Motor neuron (in vitro differentiated cells): ENCODE results near the gene HSD17B2. TPM values are rescaled to one million over a fixed set of nuclear protein-coding genes. Genes with fewer than 3 reads are reported as not detected.
"Not testable (repeated sequence)": the region's sequence is repeated elsewhere in the genome, so short reads cannot be mapped to it uniquely, and the experiment has no call there.

Experiments
- ATAC-seq, 8 experiments: fragments of 200-7000 bp; cut with Tn5 transposase; replicated peaks in 6 of 8; 2 replicates each; pipeline ENCODE4 v1.8.0; 2021; ENCODE audit warnings: mild to moderate bottlenecking in 8 of 8, moderate library complexity in 8 of 8
- H3K27ac ChIP-seq, 2 donors: fragments of 250-450 bp; sonication (Bioruptor Pico); 2 replicates each; pipeline ENCODE4 v1.9.0; 2021; ENCODE audit warnings: antibody characterized with exemption in 2 of 2, mild to moderate bottlenecking in 2 of 2, moderate library complexity in 1 of 2
- H3K4me1 ChIP-seq, 2 donors: fragments of 250-450 bp; sonication (Bioruptor Pico); replicated peaks in 1 of 2; 2 replicates each; pipeline ENCODE4 v1.6.1; 2021; ENCODE audit warnings: antibody characterized with exemption in 2 of 2, mild to moderate bottlenecking in 2 of 2, moderate library complexity in 1 of 2
- H3K4me3 ChIP-seq, 5 donors: fragments of 250-450 bp; sonication (Bioruptor Pico); 2 replicates each; pipeline ENCODE4 v1.9.0; 2021; ENCODE audit warnings: antibody characterized with exemption in 5 of 5, mild to moderate bottlenecking in 5 of 5, moderate library complexity in 4 of 5
- WGBS, 10 experiments: fragments of 450-650 bp; shearing (Covaris generic); methylation state at CpG; one replicate each; pipeline ENCODE4 v1.0.0; 2022; 5-methylcytosine and 5-hydroxymethylcytosine counted together
- in situ Hi-C, 9 experiments: fragments of 400-800 bp; cut with MboI; loops; one replicate each; pipeline ENCODE4 v1.15.0; 2021; ENCODE audit warnings: low sequenced_read_pairs in 9 of 9, low pct_unique_long_range_greater_than_20kb in 2 of 9; ENCODE audit not compliant: unreplicated experiment in 9 of 9
- total RNA-seq, 8 experiments: library from RNA; unstranded; fragments of 300-600 nt; gene quantifications; 2 replicates each; pipeline versions ENCODE4 v1.2.3 to v1.2.4, GENCODE V29; 2022

The HSD17B2 gene
- total RNA-seq, 8 experiments from 2014 or later, result 0.11 to 0.95 (median 0.24) TPM

DNA sequence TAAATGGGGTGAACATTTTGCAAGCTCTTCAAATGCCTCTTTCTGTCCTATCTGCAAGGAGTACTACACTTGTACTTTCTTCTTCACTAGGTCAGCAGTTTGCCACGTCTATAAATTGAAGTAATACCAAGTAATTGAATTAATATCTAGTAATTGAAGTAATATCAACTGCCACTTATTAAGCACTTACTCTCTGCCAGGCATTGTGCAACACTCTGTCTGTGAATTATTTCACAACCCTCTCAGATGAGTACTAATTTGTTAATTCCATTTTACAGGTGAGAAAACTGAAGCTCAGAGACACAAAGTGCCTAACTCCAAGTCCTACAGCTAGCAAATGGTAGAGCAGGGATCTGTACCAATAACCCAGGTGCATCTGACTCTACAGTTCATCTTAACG, 27.9 kb upstream of the HSD17B2 start:
- Histone ChIP-seq H3K4me3 (no peak overlapping the region), H3K27ac (no peak overlapping the region), H3K4me1 (no peaks in the 10 kb centered on the region)
- WGBS, 10 experiments, result 0 to 86% (median 75%) methylated on average over 1 to 2 of the region's 2 CpGs; no CpG with 5 or more reads in 5 of the 10 experiments
- in situ Hi-C loops, result no loop called here
- ATAC-seq, result no peak

DNA sequence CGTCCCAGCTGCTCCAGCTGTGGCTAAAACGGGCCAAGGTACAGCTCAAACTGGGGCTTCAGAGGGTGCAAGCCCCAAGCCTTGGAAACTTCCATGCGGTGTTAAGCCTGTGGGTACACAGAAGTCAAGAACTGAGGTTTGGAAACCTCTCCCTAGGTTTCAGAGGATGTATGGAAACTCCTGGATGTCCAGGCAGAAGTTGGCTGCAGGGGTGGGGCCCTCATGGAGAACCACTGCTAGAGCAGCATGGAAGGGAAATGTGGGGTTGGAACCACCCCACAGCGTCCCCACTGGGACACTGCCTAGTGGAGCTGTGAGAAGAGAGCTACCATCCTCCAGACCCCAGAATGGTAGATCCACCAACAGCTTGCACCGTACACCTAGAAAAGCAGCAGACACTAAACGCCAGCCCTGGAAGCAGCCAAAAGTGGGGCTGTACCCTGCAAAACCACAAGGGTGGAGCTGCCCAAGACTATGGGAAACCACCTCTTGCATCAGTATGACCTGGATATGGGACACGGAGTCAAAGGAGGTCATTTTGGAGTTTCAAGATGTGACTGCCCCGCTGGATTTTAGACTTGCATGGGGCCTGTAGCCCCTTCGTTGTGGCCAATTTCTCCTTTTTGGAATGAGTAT, 26.0 kb upstream of the HSD17B2 start:
- ATAC-seq, result no peak
- WGBS, 10 experiments, result 35 to 86% (median 78%) methylated on average over 1 to 8 of the region's 9 CpGs; no CpG with 5 or more reads in 5 of the 10 experiments
- Histone ChIP-seq H3K4me1 (no peaks in the 10 kb centered on the region), H3K27ac (no peak overlapping the region), H3K4me3 (no peak overlapping the region)
- in situ Hi-C loops, result no loop called here

DNA sequence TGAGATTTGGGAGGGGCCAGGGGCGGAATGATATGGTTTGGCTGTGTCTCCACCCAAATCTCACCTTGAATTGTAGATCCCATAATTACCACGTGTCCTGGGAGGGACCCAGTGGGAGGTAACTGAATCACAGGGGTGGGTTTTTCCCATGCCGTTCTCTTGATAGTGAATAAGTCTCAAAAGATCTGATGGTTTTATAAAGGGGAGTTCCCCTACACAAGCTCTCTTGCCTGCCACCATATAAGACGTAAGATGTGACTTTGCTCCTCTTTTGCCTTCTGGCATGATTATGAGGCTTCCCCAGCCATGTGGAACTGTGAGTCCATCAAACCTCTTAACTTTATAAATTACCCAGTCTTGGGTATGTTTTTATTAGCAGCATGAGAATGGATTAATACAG, 25.3 kb upstream of the HSD17B2 start:
- ATAC-seq, H3K4me3 ChIP-seq, H3K27ac ChIP-seq, in situ Hi-C loops, H3K4me1 ChIP-seq: not testable (repeated sequence)
- 20 to 100% (median 63%) methylated on average over 1 to 3 of the region's 4 CpGs; no CpG with 5 or more reads in 2 of the 10 experiments for WGBS, 10 experiments

DNA sequence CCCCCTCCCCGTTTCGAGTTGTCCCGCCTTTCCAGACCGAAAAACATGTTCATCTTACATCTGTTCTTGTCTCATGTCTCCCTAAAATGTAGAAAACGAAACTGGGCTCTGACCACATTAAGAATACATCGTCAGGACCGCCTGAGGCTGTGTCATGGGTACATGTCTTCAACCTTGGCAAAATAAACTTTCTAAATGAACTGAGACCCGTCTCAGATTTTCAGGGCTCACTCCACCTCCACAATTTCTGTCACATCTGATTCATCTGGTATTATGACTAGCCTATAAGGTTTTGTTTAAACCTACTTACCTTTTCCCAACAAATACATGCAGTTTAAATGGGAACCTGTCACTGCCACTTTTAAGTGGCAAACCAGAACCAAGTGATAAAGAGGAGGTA, 24.4 kb upstream of the HSD17B2 start:
- no peak for ATAC-seq
- no peak overlapping the region for H3K4me3 ChIP-seq
- 33 to 100% (median 76%) methylated on average over 1 to 7 of the region's 8 CpGs; no CpG with 5 or more reads in 1 of the 10 experiments for WGBS, 10 experiments
- H3K4me1 ChIP-seq, result no peaks in the 10 kb centered on the region
- no peak overlapping the region for H3K27ac ChIP-seq
- in situ Hi-C loops, result no loop called here

DNA sequence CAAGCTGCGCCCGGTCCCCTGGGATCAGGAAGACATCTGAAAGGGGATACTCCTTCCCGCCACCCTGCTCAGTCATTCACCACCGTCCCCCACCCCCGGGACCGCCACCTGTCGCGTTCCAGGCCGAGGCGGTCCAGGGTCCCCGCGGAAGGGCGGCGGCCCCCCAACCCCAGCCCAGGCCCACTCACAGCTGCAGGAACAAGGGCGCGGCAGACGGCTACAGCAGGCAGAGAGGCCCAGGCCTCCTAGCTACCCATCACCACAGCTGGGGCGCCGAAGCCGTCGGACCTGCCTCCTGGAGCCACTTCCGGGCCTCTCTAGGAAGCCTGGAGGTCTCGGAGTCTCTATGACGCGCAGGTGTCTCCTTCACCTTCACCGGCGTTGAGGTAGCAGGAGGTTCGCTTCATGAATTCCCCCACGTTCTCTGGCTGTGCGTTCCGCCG, 23.8 kb upstream of the HSD17B2 start, which contains the start of gene SDR42E1:
Gene SDR42E1, minus strand, starts transcription at position 272 of the 443 bp plus-strand sequence. CDS start 10,612 bp downstream, outside the sequence.
- H3K27ac ChIP-seq, result no peak within 1 kb of the TSS
- in situ Hi-C loops, result no loop called here
- H3K4me1 ChIP-seq, result no peaks in the 10 kb centered on the region
- 61 to 93% (median 84%) methylated on average over 3 to 6 of the region's 32 CpGs; no CpG with 5 or more reads in 6 of the 10 experiments for WGBS, 10 experiments
- no peak within 1 kb of the TSS for H3K4me3 ChIP-seq
- ATAC-seq, result peak in 1 of 8 experiments; percentile 36

DNA sequence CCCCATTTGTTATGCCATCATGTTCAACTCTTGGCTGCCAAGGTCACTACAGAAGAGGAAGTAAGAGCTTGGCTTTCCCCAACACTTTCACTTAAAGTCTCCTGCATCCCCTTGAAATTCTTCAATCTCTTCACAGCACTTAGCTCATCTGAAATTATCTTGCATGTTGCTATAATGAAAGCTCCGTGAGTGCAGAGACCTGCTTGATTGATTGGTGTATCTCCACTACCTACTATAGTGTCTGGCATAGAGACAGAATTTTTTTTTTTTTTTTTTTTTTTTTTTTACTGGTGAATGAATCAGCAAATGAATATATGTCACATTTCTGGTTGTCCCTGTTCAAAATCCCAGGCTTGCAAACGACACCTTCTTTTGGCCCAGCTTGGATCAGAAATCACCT, 21.9 kb upstream of the HSD17B2 start:
- 0 to 94% (median 77%) methylated on average over 1 to 2 of the region's 2 CpGs; no CpG with 5 or more reads in 3 of the 10 experiments for WGBS, 10 experiments
- in situ Hi-C loops, result no loop called here
- peak in 3 of 8 experiments; percentile 58 to 65 (median 64) for ATAC-seq
- H3K27ac ChIP-seq, result no peak overlapping the region
- no peak overlapping the region for H3K4me3 ChIP-seq
- H3K4me1 ChIP-seq, result no peaks in the 10 kb centered on the region

DNA sequence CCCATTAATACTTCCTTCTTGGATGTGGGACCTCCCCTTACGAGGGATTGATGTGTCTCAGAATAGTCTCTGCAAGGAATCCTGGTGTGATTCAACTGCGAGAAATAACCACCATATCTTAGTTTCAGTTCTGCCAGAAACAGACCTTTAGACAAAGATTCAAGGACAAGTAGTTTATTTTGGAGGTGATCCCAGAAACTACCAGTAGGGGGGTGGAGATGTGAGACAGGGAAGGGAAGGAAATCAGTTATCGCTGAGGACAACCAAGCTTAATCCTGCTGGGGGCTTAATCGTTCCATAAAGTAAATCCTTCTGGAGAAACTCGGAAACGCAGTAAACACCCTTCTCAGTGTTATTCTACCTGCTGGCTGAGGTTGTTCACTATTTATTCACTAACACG, 18.8 kb upstream of the HSD17B2 start:
- WGBS, 10 experiments, result 40 to 100% (median 57%) methylated on average over 1 to 7 of the region's 7 CpGs; no CpG with 5 or more reads in 1 of the 10 experiments
- Histone ChIP-seq H3K4me3 (no peak overlapping the region), H3K27ac (no peak overlapping the region), H3K4me1 (no peaks in the 10 kb centered on the region)
- ATAC-seq, result no peak
- in situ Hi-C loops, result no loop called here

DNA sequence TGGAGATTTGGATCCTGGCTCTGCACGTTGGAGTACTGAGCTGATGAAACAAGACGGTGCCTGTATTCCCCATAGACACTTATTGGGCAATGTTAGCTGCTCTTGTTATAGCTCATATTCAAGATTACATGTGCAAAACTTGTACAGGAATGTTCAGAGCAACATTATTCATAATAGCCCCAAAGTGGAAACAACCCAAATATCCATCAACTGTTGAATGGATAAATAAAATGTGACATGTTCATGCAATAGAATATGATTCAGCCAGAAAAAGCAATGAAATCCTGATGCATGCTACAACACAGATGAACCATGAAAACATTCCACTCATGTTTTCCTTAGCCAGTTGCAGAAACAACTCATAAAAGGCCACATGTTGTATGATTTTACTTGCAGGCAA, 18.1 kb upstream of the HSD17B2 start:
- H3K4me1 ChIP-seq, result no peaks in the 10 kb centered on the region
- 0 to 100% (median 80%) methylated on average over 1 to 2 of the region's 2 CpGs; no CpG with 5 or more reads in 3 of the 10 experiments for WGBS, 10 experiments
- ATAC-seq, result peak in 1 of 8 experiments; percentile 52
- H3K27ac ChIP-seq, result no peak overlapping the region
- in situ Hi-C loops, result no loop called here
- no peak overlapping the region for H3K4me3 ChIP-seq

DNA sequence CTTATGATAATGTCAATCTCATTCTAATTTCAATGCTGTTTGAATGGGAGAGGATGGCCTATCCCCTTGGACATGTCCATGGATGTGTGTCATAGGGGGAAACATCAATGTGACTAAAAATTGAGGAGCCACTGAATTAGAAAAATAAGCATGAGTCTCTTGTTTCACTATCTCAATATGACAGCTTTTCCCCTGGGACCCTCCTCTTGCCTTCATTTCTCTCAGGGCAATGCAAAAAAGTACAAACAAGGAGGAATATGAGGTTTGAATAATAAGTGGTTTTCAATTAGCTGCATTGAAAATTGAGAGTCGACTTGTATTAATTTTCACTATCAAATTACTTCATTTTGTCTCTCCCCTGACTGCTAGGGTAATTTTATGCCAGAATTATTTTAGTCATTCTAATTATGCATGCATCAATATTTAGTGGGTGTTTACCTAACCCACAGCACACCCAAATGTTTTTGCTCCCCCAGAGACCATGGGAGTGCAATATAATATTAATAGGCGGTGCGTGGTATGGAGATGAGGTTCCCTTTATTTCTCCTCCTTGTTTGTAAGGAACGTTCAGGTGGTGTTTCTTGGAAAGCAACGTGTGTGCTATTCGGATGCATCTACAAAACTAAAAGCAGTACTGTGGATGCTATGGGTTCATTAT, 17.0 kb upstream of the HSD17B2 start:
- Histone ChIP-seq H3K4me3 (no peak overlapping the region), H3K27ac (no peak overlapping the region), H3K4me1 (no peaks in the 10 kb centered on the region)
- peak in 1 of 8 experiments; percentile 65 for ATAC-seq
- in situ Hi-C loops, result no loop called here
- WGBS, 10 experiments, result 6 to 89% (median 65%) methylated on average over 1 to 6 of the region's 6 CpGs

DNA sequence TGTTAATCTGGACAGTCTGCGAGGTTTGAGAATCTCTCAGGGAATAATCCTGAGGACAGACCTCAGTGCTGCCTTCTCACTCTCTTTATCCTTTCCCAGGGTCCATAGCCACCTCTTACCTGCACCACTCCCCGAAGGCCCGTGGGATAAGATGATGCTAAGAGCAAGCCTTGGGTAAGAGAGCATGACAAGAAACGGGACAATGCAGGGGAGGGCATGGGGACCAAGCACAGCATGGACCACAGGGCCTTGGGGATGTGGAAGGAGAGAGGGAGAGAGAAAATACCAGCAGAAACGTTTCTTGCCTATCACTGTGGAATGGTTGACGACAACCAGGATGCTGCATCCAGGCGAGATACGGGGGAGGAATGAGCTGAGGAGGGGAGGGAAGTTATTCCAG, 15.5 kb upstream of the HSD17B2 start:
- 17 to 76% (median 47%) methylated on average over 1 to 8 of the region's 8 CpGs; no CpG with 5 or more reads in 3 of the 10 experiments for WGBS, 10 experiments
- Histone ChIP-seq H3K4me1 (no peaks in the 10 kb centered on the region), H3K27ac (no peak overlapping the region), H3K4me3 (no peak overlapping the region)
- no peak for ATAC-seq
- in situ Hi-C loops, result no loop called here

DNA sequence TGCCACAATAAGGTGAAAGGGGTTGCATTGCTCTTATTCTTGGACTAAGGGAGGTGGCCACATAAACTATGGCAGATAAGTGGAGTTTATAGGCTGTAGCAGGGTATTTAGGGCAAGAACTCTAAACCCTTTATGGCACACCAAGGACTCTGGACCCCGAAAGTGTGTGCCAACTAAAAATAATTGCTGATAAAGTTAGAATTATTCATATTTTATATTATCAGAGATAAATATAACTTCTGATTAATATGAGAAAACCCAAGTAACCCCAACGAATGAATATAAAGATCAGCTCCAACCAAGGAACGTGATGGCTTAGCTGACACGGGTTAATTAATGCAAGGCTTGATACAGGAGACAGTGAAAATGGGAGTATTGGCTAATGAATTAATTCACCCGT, 15.0 kb upstream of the HSD17B2 start:
- WGBS, 10 experiments, result 24 to 96% (median 91%) methylated on average over 3 to 5 of the region's 5 CpGs; no CpG with 5 or more reads in 2 of the 10 experiments
- Histone ChIP-seq H3K27ac (no peak overlapping the region), H3K4me1 (no peaks in the 10 kb centered on the region), H3K4me3 (no peak overlapping the region)
- no peak for ATAC-seq
- in situ Hi-C loops, result no loop called here

DNA sequence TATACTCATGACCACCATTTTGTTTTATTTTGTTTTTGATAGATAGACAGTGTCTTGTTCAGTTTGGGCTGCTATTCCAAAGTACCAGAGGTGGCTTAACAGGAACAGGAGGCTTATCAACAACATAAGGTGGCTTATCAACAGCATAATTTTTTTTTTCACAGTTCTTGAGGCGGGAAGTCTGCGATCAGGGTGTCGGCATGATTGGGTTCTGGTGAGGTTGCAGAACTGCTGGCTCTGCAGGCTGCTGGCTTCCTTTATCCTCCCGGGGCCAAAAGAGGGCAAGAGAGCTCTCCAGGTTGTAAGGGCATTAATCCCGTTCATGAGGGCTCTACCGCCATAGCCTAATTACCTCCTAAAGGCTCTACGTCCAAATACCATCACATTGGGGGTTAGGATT, 11.8 kb upstream of the HSD17B2 start:
- no peak overlapping the region for H3K4me3 ChIP-seq
- no peak overlapping the region for H3K27ac ChIP-seq
- no peak for ATAC-seq
- WGBS, 10 experiments, result 50 to 98% (median 83%) methylated on average over 1 to 7 of the region's 7 CpGs
- in situ Hi-C loops, result no loop called here
- peaks cover 0 to 8% of the 10 kb centered on the region in 2 donors for H3K4me1 ChIP-seq

DNA sequence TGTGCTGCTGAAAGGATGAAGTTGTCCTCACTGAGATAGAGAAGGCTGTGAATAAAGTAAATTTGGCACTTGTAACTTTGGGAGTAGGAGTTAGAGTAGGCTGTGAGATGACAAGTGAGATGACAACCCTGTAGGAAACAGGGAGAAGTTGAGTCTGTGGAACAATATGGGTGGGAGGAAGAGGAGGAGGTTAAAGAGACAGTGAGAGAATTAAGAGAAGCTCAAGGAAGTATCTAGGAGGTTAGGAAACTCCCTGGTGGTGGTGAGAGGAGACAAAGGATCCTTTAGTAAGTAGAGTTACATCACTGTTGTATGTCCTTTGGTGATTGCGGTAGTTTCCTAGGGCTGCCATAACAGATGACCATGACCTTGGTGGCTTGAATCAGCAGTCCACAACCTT, 10.7 kb upstream of the HSD17B2 start:
- Histone ChIP-seq H3K4me3 (no peak overlapping the region), H3K4me1 (peaks cover 0 to 8% of the 10 kb centered on the region in 2 donors), H3K27ac (no peak overlapping the region)
- no peak for ATAC-seq
- in situ Hi-C loops, result no loop called here
- 40 to 100% (median 100%) methylated on average over 1 of the region's 1 CpG; no CpG with 5 or more reads in 3 of the 10 experiments for WGBS, 10 experiments
